H1 (cell line): ENCODE results near the gene MAGOHB. TPM values are rescaled to one million over a fixed set of nuclear protein-coding genes. Genes with fewer than 3 reads are reported as not detected.

Experiments
- CTCF ChIA-PET: fragments of 300-600 bp; sonication (Branson Sonifier 250); formaldehyde crosslinking; loops from one replicate; lab custom pipeline; 2021; ENCODE audit not compliant: partially characterized antibody; lab: Charles Lee
- POLR2A ChIA-PET: fragments of 300-600 bp; sonication (Branson Sonifier 250); formaldehyde crosslinking; loops from one replicate; lab custom pipeline; 2021; ENCODE audit warnings: inconsistent platforms; ENCODE audit not compliant: partially characterized antibody; lab: Charles Lee
- DNase-seq, 2 experiments: peaks; one replicate each; pipeline versions ENCODE4 v3.0.0 to v3.0.0-alpha.2; 2010 to 2022; ENCODE audit warnings: low spot score in 2 of 2, low read depth in 1 of 2, mixed read lengths in 1 of 2
- FAIRE-seq: peaks from 2 replicates; lab custom pipeline; 2011; peaks lifted over from hg19 to GRCh38; lab: Jason Lieb, UNC
- H2AFZ ChIP-seq: 2 replicates; pipeline ENCODE4 v1.8.1; 2012; ENCODE audit warnings: low read length, inconsistent platforms
- H2AK5ac ChIP-seq: 2 replicates; pipeline ENCODE4 v1.6.1; 2013; ENCODE audit warnings: low read depth, low read length
- H2BK120ac ChIP-seq: replicated peaks from 2 replicates; pipeline ENCODE3; 2013; ENCODE audit warnings: low read depth, low read length, inconsistent platforms
- H2BK12ac ChIP-seq: 2 replicates; pipeline ENCODE4 v1.6.1; 2013; ENCODE audit warnings: low read depth, low read length
- H2BK15ac ChIP-seq: 2 replicates; pipeline ENCODE4 v1.6.1; 2013; ENCODE audit warnings: low read length
- H2BK20ac ChIP-seq: 2 replicates; pipeline ENCODE4 v1.6.1; 2013; ENCODE audit warnings: low read length
- H2BK5ac ChIP-seq: 2 replicates; pipeline ENCODE4 v1.6.1; 2013; ENCODE audit warnings: low read depth, low read length
- H3K14ac ChIP-seq: 2 replicates; pipeline ENCODE4 v1.6.1; 2013; ENCODE audit warnings: inconsistent platforms; ENCODE audit not compliant: insufficient read length
- H3K18ac ChIP-seq: 2 replicates; pipeline ENCODE4 v1.6.1; 2013; ENCODE audit warnings: low read length; ENCODE audit errors: extremely low read depth
- H3K23ac ChIP-seq: 2 replicates; pipeline ENCODE4 v1.6.1; 2013; ENCODE audit warnings: inconsistent platforms; ENCODE audit not compliant: insufficient read length
- H3K23me2 ChIP-seq: 2 replicates; pipeline ENCODE4 v1.6.1; 2013; ENCODE audit warnings: low read depth, low read length
- H3K27ac ChIP-seq: 2 replicates; pipeline ENCODE4 v1.6.1; 2011; ENCODE audit warnings: low read depth, low read length, inconsistent platforms
- H3K27me3 ChIP-seq, 4 experiments: replicated peaks in 1 of 4; 1 replicate in 1 of 4; 2 replicates in 3 of 4; pipeline versions ENCODE4 v1.6.1 to v1.8.1; 2011 to 2013; ENCODE audit warnings: low read length in 3 of 4, mild to moderate bottlenecking in 3 of 4, inconsistent platforms in 2 of 4, mixed read lengths in 2 of 4, moderate library complexity in 1 of 4; ENCODE audit not compliant: control insufficient read depth in 3 of 4, insufficient read depth in 3 of 4; ENCODE audit errors: extremely low read depth in 1 of 4
- H3K36me3 ChIP-seq, 4 experiments: 2 replicates each; pipeline versions ENCODE4 v1.6.1 to v1.8.1; 2011 to 2013; ENCODE audit warnings: mild to moderate bottlenecking in 4 of 4, low read length in 3 of 4, moderate library complexity in 2 of 4, control low read depth in 1 of 4, inconsistent platforms in 1 of 4; ENCODE audit not compliant: insufficient read depth in 4 of 4, control insufficient read depth in 2 of 4
- H3K4ac ChIP-seq: replicated peaks from 2 replicates; pipeline ENCODE3; 2013; ENCODE audit warnings: low read length, low read depth, mixed read lengths, inconsistent platforms; ENCODE audit not compliant: insufficient read length
- H3K4me1 ChIP-seq, 4 experiments: replicated peaks in 1 of 4; 1 replicate in 1 of 4; 2 replicates in 3 of 4; pipeline versions ENCODE4 v1.6.1 to v1.8.1; 2011 to 2013; ENCODE audit warnings: low read length in 3 of 4, inconsistent platforms in 2 of 4, mixed read lengths in 1 of 4; ENCODE audit not compliant: insufficient read depth in 4 of 4, control insufficient read depth in 3 of 4
- H3K4me2 ChIP-seq, 2 experiments: 2 replicates each; pipeline versions ENCODE4 v1.6.1 to v1.8.1; 2011 to 2013; ENCODE audit warnings: low read depth in 2 of 2, low read length in 2 of 2, control low read depth in 1 of 2, inconsistent platforms in 1 of 2, mild to moderate bottlenecking in 1 of 2; ENCODE audit not compliant: insufficient read depth in 1 of 2
- H3K4me3 ChIP-seq, 4 experiments: fragments of 200-600, 300-600 bp in 1 of 4; sonication (generic), shearing (Covaris generic), sonication (Bioruptor Twin) in 1 of 4; 2 replicates each; pipeline versions ENCODE4 v1.5.1 to v1.8.1; 2011 to 2016; ENCODE audit warnings: low read length in 4 of 4, low read depth in 3 of 4, control low read depth in 2 of 4, inconsistent platforms in 2 of 4, mild to moderate bottlenecking in 2 of 4, mixed read lengths in 1 of 4, moderate library complexity in 1 of 4; ENCODE audit not compliant: insufficient read depth in 2 of 4; ENCODE audit errors: extremely low read depth in 1 of 4
- H3K56ac ChIP-seq: replicated peaks from 2 replicates; pipeline ENCODE3; 2013; ENCODE audit warnings: low read depth, mild to moderate bottlenecking, mixed read lengths, low read length, inconsistent platforms; ENCODE audit not compliant: insufficient read length
- H3K79me1 ChIP-seq: 2 replicates; pipeline ENCODE4 v1.6.1; 2013; ENCODE audit warnings: low read depth, low read length, control low read depth
- H3K79me2 ChIP-seq, 2 experiments: 2 replicates each; pipeline versions ENCODE4 v1.6.1 to v1.8.1; 2012 to 2013; ENCODE audit warnings: low read length in 2 of 2, mild to moderate bottlenecking in 2 of 2, inconsistent platforms in 1 of 2; ENCODE audit not compliant: insufficient read depth in 2 of 2, control insufficient read depth in 1 of 2
- H3K9ac ChIP-seq, 4 experiments: replicated peaks in 1 of 4; 1 replicate in 1 of 4; 2 replicates in 3 of 4; pipeline versions ENCODE4 v1.6.1 to v1.8.1; 2011 to 2013; ENCODE audit warnings: low read depth in 3 of 4, low read length in 3 of 4, control low read depth in 2 of 4, mild to moderate bottlenecking in 2 of 4, moderate library complexity in 2 of 4, inconsistent platforms in 1 of 4; ENCODE audit errors: extremely low read depth in 1 of 4
- H3K9me3 ChIP-seq, 2 experiments: 2 replicates each; pipeline versions ENCODE4 v1.6.1 to v1.8.1; 2012 to 2013; ENCODE audit warnings: mild to moderate bottlenecking in 2 of 2, moderate library complexity in 2 of 2, control low read depth in 1 of 2, inconsistent platforms in 1 of 2, low read depth in 1 of 2, low read length in 1 of 2, mixed read lengths in 1 of 2; ENCODE audit not compliant: insufficient read depth in 2 of 2
- H4K20me1 ChIP-seq, 2 experiments: replicated peaks in 1 of 2; 2 replicates each; pipeline versions ENCODE3 to v1.8.1; 2011 to 2013; ENCODE audit warnings: inconsistent platforms in 2 of 2, low read length in 2 of 2, mild to moderate bottlenecking in 1 of 2; ENCODE audit not compliant: insufficient read depth in 2 of 2, control insufficient read depth in 1 of 2
- H4K5ac ChIP-seq: 2 replicates; pipeline ENCODE4 v1.6.1; 2013; ENCODE audit warnings: low read length, low read depth, mixed read lengths, inconsistent platforms; ENCODE audit not compliant: insufficient read length
- H4K8ac ChIP-seq: 2 replicates; pipeline ENCODE4 v1.8.0; 2013; ENCODE audit warnings: mild to moderate bottlenecking, moderate library complexity, low read length, inconsistent platforms; ENCODE audit not compliant: insufficient read depth; ENCODE audit errors: extremely low read depth
- H4K91ac ChIP-seq: replicated peaks from 2 replicates; pipeline ENCODE3; 2013; ENCODE audit warnings: low read length, mixed read lengths, inconsistent platforms; ENCODE audit not compliant: insufficient read length
- BRCA1 ChIP-seq: IDR thresholded peaks from 2 replicates; pipeline ENCODE4 v1.6.1; 2012; ENCODE audit warnings: low read depth, low read length, improper control_type of control experiment
- WGBS, 2 experiments: shearing (Covaris generic) in 1 of 2; methylation state at CpG; one replicate each; pipeline versions ENCODE4 v1.1.6 to v1.1.7; 2013 to 2015; ENCODE audit warnings: low lambda C conversion rate in 2 of 2, mixed read lengths in 2 of 2, inconsistent platforms in 1 of 2, low coverage in 1 of 2, missing lambda C conversion rate in 1 of 2; ENCODE audit not compliant: insufficient replicate concordance in 2 of 2, insufficient coverage in 1 of 2, insufficient read length in 1 of 2; ENCODE audit errors: extremely low coverage in 1 of 2, missing lambda C conversion rate in 1 of 2; 5-methylcytosine and 5-hydroxymethylcytosine counted together
- polyA plus RNA-seq, 7 experiments: library from polyadenylated mRNA; depleted of rRNA in 3 of 7; stranded (reverse) in 5 of 7; unstranded in 2 of 7; fragments of >200 nt in 5 of 7; fragments of 200-250 nt in 2 of 7; gene quantifications; 1 replicate in 5 of 7; 2 replicates in 1 of 7; 4 replicates in 1 of 7; pipeline versions ENCODE4 v1.2.1 to v1.2.3, GENCODE V29; 2011 to 2013; ENCODE audit warnings: missing spikeins in 2 of 7, mixed read lengths in 2 of 7
- total RNA-seq: library from RNA; stranded (reverse); fragmentation: NEBNext Ultra II Directional; extraction: Animal tissue kit (Norgen Biotek cat#: 25700); gene quantifications from 2 replicates; pipeline ENCODE4 v1.2.1, GENCODE V29; 2021

Gene MAGOHB
- total and polyA plus RNA-seq, 2 of the 8 experiments (the other 6 are each of a cell fraction or from before 2014, with no cell fraction given) = 21.5 to 53.7 TPM

- Histone ChIP-seq H3K27me3 (no peaks in the 10 kb centered on the region), H2AK5ac (no peak overlapping the region), H3K4ac (no peak overlapping the region), H4K5ac (no peak overlapping the region), H3K27ac (no peak overlapping the region), H3K9ac (no peak overlapping the region), H3K9me3 (no peaks in the 10 kb centered on the region), H3K23me2 (no peaks in the 10 kb centered on the region), H2AFZ (no peak overlapping the region), H3K56ac (no peak overlapping the region), H3K79me1 (no peaks in the 10 kb centered on the region), H2BK12ac (no peak overlapping the region), H2BK15ac (no peak overlapping the region), H3K4me3 (no peak overlapping the region), H4K8ac (no peak overlapping the region), H4K91ac (no peak overlapping the region), H3K4me1 (no peaks in the 10 kb centered on the region), H4K20me1 (peaks cover 0 to 2% of the 10 kb centered on the region in 2 experiments), H3K79me2 (no peaks in the 10 kb centered on the region), H3K36me3 (peaks cover 0 to 36% (median 8%) of the 10 kb centered on the region in 4 experiments; a peak in 4 of 8 replicates), H2BK5ac (no peak overlapping the region), H3K14ac (no peak overlapping the region), H3K4me2 (no peak overlapping the region), H3K18ac (no peak overlapping the region), H2BK120ac (no peak overlapping the region), H2BK20ac (no peak overlapping the region), H3K23ac (no peak overlapping the region)
- FAIRE-seq (no peak), DNase-seq (no peak)
- CTCF ChIA-PET = interaction anchor here (0.6 kb wide), 1 partner anchor 17 kb away, joined by 3 read pairs; no protein-coding TSS in a partner anchor
- 87% methylated on average over 2 of the region's 2 CpGs; no CpG with 5 or more reads in 1 of the 2 experiments for WGBS, 2 experiments
- POLR2A ChIA-PET = interaction anchor here (1.4 to 1.8 kb wide), 2 partner anchors 10 to 12 kb away, joined by 3 to 10 read pairs; partner anchors contain the start of gene MAGOHB
- no peak for TF ChIP-seq BRCA1
These were observed 11.5 kb downstream of the MAGOHB start for GRCh38 chr12:10601860-10602259.
